ENCODE results near the gene UBALD1.

DNA sequence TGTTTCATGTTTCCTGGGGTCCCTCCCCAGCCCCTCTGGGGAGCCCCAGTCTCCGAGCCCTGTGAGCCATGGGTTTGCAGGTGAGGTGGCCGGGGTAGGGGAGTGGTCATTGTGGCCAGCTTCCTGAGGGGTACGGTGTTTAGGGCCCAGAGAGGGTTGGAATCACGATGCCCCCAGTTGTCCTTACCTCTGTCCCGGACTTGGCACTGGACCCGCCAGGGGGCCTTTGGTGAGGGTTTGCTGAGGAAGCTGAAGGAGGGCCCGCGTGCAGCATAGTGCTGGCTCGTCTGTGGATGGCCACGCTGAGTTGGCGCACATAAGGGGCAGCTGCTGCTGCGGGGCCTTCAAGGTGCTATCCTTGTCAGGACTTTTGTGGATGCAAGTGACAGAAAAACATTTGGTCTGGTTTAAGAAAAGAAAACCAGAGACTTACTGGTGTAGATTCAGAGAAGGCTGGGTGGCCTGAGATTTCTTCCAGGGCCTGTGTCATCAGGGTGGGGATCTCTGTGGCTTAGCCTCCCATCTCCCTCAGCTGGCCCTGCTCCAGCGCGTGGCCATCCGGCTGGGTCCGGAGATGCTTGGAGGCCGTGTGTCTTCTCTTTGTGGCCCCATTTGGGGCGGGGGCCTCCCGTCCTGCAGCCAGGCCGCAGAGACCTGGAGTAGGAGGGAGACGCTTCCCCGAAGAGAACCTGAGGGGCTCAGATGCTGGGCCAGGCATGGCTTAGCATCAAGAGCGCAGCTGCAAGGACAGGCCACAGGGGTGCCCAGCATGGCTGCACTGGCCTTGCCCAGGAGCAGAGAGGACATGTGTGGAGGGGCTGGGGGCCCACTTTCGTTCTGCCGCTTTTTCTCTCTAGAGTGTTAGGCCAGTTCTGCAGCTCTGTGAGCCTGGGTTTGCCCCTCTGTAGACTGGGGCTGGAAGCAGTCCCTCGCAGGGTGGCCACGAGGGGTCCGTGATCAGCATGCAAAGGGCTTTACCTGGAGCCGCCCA is 45.0 kb upstream of the UBALD1 start:
- TF ChIP-seq BHLHE40 (IDR thresholded peaks at IDR 0.05; ENCODE audit: borderline replicate concordance): no peak
- no peak for TF ChIP-seq HDGF (IDR thresholded peaks at IDR 0.05; ENCODE audit: borderline replicate concordance)

Data from HEK293T (cell line).